K562 (cell line): Measurements from ENCODE around the gene GPX5. TPM values are rescaled to one million over a fixed set of nuclear protein-coding genes. Genes with fewer than 3 reads are reported as not detected.

Experiments
- ATF2 ChIP-seq: sonication (generic); formaldehyde crosslinking; IDR thresholded peaks from 2 replicates; pipeline ENCODE4 v1.8.1; 2022; ENCODE audit warnings: missing genetic modification reagents
- HDAC1 ChIP-seq, 2 experiments: fragments of 450-650 bp; IDR thresholded peaks; 2 replicates each; pipeline ENCODE4 v1.6.1; 2016 to 2017; ENCODE audit warnings: inconsistent platforms in 1 of 2, mild to moderate bottlenecking in 1 of 2, moderate library complexity in 1 of 2
- HDAC3 ChIP-seq: fragments of 450-650 bp; IDR thresholded peaks from 2 replicates; pipeline ENCODE4 v1.6.1; 2018; ENCODE audit warnings: borderline replicate concordance, mild to moderate bottlenecking, moderate library complexity; ENCODE audit not compliant: partially characterized antibody
- MNT ChIP-seq, 2 experiments: fragments of 450-650 bp; conservative IDR thresholded peaks; 2 replicates each; pipeline ENCODE4 v1.6.1; 2017; ENCODE audit warnings: mild to moderate bottlenecking in 2 of 2, moderate library complexity in 2 of 2
- NR2F6 ChIP-seq: fragments of 450-650 bp; formaldehyde crosslinking; IDR thresholded peaks from 2 replicates; pipeline ENCODE4 v1.4.0; 2020; ENCODE audit warnings: mild to moderate bottlenecking
- SMARCC2 ChIP-seq: fragments of 450-650 bp; IDR thresholded peaks from 2 replicates; pipeline ENCODE4 v1.6.1; 2017; ENCODE audit warnings: antibody characterized with exemption, moderate library complexity, mild to moderate bottlenecking, low read depth
- SRSF9 ChIP-seq: fragments of 200-400 bp; formaldehyde crosslinking; IDR thresholded peaks from 2 replicates; pipeline ENCODE4 v1.6.1; 2017; ENCODE audit warnings: low read depth, low read length, borderline replicate concordance
- TAF7 ChIP-seq: fragments of 450-650 bp; IDR thresholded peaks from 2 replicates; pipeline ENCODE4 v1.6.1; 2016; ENCODE audit warnings: missing genetic modification characterization, missing compliant biosample characterization
- YY1 ChIP-seq, 3 experiments: IDR thresholded peaks; 2 replicates each; pipeline ENCODE4 v1.6.1; 2011; ENCODE audit warnings: low read length in 2 of 3, mild to moderate bottlenecking in 2 of 3, moderate library complexity in 2 of 3, borderline replicate concordance in 1 of 3, control low read depth in 1 of 3, low read depth in 1 of 3; ENCODE audit not compliant: insufficient read depth in 3 of 3, insufficient replicate concordance in 2 of 3, control insufficient read depth in 1 of 3, insufficient read length in 1 of 3; ENCODE audit errors: extremely low read depth in 1 of 3
- ZNF253 ChIP-seq: fragments of 250-450 bp; sonication (Bioruptor Pico); conservative IDR thresholded peaks from 2 replicates; pipeline ENCODE4 v1.6.1; 2021; ENCODE audit warnings: mild to moderate bottlenecking
- polyA plus RNA-seq, 8 experiments: library from polyadenylated mRNA; depleted of rRNA in 4 of 8; stranded (reverse) in 5 of 8; unstranded in 3 of 8; fragments of >200 nt; fragmentation: Nextera tagmentation in 2 of 8; fragmentation: Illumina TruSeq in 1 of 8; extraction: Ambion mirVana in 2 of 8; extraction: Trizol in 1 of 8; gene quantifications; 2 replicates each; pipeline versions ENCODE4 v1.2.1 to v1.2.3, GENCODE V29; 2011 to 2014; ENCODE audit warnings: inconsistent platforms in 1 of 8, missing spikeins in 1 of 8
- total RNA-seq, 7 experiments: library from RNA; depleted of rRNA in 6 of 7; stranded (reverse); fragments of >200 nt in 6 of 7; fragmentation: Illumina TruSeq in 2 of 7; extraction: Trizol in 2 of 7; gene quantifications; 2 replicates each; pipeline versions ENCODE4 v1.2.1 to v1.2.3, GENCODE V29; 2011 to 2021; ENCODE audit warnings: low replicate concordance in 1 of 7
- TF ChIP-seq, protein P1 (sequence below): fragments of 200-400 bp; formaldehyde crosslinking; IDR thresholded peaks from 2 replicates; pipeline ENCODE4 v1.6.1; 2017; ENCODE audit warnings: mild to moderate bottlenecking, low read depth, low read length, moderate library complexity
- TF ChIP-seq, protein P2 (sequence below): fragments of 250-450 bp; sonication (Bioruptor Pico); IDR thresholded peaks from 2 replicates; pipeline ENCODE4 v1.5.1; 2021; ENCODE audit warnings: mild to moderate bottlenecking
- TF ChIP-seq, protein P3 (sequence below): sonication (generic); formaldehyde crosslinking; IDR thresholded peaks from 2 replicates; pipeline ENCODE4 v1.8.0; 2022; ENCODE audit warnings: mild to moderate bottlenecking, missing genetic modification reagents

The GPX5 gene
- total and polyA plus RNA-seq, 9 of the 15 experiments (the other 6 are each of a cell fraction or from before 2014, with no cell fraction given): 0.07 to 0.18 (median 0.15) TPM; not detected in 6

GRCh38 chr6:28551891-28552666 is 26.4 kb downstream of the GPX5 start (continued):
- TF ChIP-seq YY1 (IDR thresholded peaks at IDR 0.05; ENCODE audit: borderline replicate concordance in 1 of 3, control insufficient read depth in 1 of 3, extremely low read depth in 1 of 3, insufficient read depth in 3 of 3, insufficient read length in 1 of 3, insufficient replicate concordance in 2 of 3, low read depth in 1 of 3, low read length in 2 of 3) (no peak), ATF2 (CRISPR knock-in tag) (no peak), HDAC3 (no peak), HDAC1 (IDR thresholded peaks at IDR 0.05) (0 out of 4 replicates have a peak, but pooled peaks of 1 of the 2 experiments have one; percentile 34), MNT (conservative IDR thresholded peaks at IDR 0.05) (no peak), SRSF9 (no peak), ZNF253 (CRISPR knock-in tag) (no peak), SMARCC2 (0 out of 2 replicates have a peak, but pooled peaks have one; percentile 36), TAF7 (no peak), NR2F6 (CRISPR knock-in tag) (no peak)
- TF ChIP-seq, protein P1, sequence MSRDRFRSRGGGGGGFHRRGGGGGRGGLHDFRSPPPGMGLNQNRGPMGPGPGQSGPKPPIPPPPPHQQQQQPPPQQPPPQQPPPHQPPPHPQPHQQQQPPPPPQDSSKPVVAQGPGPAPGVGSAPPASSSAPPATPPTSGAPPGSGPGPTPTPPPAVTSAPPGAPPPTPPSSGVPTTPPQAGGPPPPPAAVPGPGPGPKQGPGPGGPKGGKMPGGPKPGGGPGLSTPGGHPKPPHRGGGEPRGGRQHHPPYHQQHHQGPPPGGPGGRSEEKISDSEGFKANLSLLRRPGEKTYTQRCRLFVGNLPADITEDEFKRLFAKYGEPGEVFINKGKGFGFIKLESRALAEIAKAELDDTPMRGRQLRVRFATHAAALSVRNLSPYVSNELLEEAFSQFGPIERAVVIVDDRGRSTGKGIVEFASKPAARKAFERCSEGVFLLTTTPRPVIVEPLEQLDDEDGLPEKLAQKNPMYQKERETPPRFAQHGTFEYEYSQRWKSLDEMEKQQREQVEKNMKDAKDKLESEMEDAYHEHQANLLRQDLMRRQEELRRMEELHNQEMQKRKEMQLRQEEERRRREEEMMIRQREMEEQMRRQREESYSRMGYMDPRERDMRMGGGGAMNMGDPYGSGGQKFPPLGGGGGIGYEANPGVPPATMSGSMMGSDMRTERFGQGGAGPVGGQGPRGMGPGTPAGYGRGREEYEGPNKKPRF: no peak
- TF ChIP-seq, protein P2, sequence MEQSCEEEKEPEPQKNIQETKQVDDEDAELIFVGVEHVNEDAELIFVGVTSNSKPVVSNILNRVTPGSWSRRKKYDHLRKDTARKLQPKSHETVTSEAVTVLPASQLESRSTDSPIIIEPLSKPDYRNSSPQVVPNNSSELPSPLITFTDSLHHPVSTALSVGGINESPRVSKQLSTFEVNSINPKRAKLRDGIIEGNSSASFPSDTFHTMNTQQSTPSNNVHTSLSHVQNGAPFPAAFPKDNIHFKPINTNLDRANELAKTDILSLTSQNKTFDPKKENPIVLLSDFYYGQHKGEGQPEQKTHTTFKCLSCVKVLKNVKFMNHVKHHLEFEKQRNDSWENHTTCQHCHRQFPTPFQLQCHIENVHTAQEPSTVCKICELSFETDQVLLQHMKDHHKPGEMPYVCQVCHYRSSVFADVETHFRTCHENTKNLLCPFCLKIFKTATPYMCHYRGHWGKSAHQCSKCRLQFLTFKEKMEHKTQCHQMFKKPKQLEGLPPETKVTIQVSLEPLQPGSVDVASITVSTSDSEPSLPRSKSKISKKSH (CRISPR knock-in tag): no peak
- TF ChIP-seq, protein P3, sequence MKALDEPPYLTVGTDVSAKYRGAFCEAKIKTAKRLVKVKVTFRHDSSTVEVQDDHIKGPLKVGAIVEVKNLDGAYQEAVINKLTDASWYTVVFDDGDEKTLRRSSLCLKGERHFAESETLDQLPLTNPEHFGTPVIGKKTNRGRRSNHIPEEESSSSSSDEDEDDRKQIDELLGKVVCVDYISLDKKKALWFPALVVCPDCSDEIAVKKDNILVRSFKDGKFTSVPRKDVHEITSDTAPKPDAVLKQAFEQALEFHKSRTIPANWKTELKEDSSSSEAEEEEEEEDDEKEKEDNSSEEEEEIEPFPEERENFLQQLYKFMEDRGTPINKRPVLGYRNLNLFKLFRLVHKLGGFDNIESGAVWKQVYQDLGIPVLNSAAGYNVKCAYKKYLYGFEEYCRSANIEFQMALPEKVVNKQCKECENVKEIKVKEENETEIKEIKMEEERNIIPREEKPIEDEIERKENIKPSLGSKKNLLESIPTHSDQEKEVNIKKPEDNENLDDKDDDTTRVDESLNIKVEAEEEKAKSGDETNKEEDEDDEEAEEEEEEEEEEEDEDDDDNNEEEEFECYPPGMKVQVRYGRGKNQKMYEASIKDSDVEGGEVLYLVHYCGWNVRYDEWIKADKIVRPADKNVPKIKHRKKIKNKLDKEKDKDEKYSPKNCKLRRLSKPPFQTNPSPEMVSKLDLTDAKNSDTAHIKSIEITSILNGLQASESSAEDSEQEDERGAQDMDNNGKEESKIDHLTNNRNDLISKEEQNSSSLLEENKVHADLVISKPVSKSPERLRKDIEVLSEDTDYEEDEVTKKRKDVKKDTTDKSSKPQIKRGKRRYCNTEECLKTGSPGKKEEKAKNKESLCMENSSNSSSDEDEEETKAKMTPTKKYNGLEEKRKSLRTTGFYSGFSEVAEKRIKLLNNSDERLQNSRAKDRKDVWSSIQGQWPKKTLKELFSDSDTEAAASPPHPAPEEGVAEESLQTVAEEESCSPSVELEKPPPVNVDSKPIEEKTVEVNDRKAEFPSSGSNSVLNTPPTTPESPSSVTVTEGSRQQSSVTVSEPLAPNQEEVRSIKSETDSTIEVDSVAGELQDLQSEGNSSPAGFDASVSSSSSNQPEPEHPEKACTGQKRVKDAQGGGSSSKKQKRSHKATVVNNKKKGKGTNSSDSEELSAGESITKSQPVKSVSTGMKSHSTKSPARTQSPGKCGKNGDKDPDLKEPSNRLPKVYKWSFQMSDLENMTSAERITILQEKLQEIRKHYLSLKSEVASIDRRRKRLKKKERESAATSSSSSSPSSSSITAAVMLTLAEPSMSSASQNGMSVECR (CRISPR knock-in tag): no peak
